Measurements from ENCODE around the gene ADAM10. TPM values are rescaled to one million over a fixed set of nuclear protein-coding genes. Genes with fewer than 3 reads are reported as not detected.
A peak's percentile ranks its signal among the peaks of the same experiment; 100 is the strongest.

Gene ADAM10
- total and polyA plus RNA-seq, 2 experiments from 2014 or later: 110 to 163 TPM

GRCh38 chr15:58785355-58785754 is 35.8 kb upstream of the ADAM10 start:
- Histone ChIP-seq H3K27me3 (no peaks in the 10 kb centered on the region), H3K27ac (no peak overlapping the region), H3K9me3 (ENCODE audit: low read depth) (no peaks in the 10 kb centered on the region), H3K4me3 (no peak overlapping the region), H3K4me1 (ENCODE audit: low read depth) (no peaks in the 10 kb centered on the region), H3K36me3 (peaks cover 6% of the 10 kb centered on the region)
- DNase-seq (ENCODE audit: low read depth in 1 of 2, low spot score in 1 of 2): no peak
- no peak for TF ChIP-seq CTCF (IDR thresholded peaks at IDR 0.05; ENCODE audit: low read depth, low read length)

GRCh38 chr15:58779554-58779953 is 30.0 kb upstream of the ADAM10 start:
- Histone ChIP-seq H3K36me3 (no peaks in the 10 kb centered on the region), H3K27me3 (no peaks in the 10 kb centered on the region), H3K9me3 (ENCODE audit: low read depth) (no peaks in the 10 kb centered on the region), H3K4me3 (no peak overlapping the region), H3K4me1 (ENCODE audit: low read depth) (no peaks in the 10 kb centered on the region), H3K27ac (no peak overlapping the region)
- peak in 1 of 2 donors; percentile 58 for DNase-seq (ENCODE audit: low read depth in 1 of 2, low spot score in 1 of 2)
- no peak for TF ChIP-seq CTCF (IDR thresholded peaks at IDR 0.05; ENCODE audit: low read depth, low read length)

GRCh38 chr15:58777107-58777506 is 27.6 kb upstream of the ADAM10 start:
- H3K9me3 ChIP-seq (ENCODE audit: low read depth): no peaks in the 10 kb centered on the region
- no peaks in the 10 kb centered on the region for H3K27me3 ChIP-seq
- H3K36me3 ChIP-seq: no peaks in the 10 kb centered on the region
- H3K4me3 ChIP-seq: no peak overlapping the region
- no peak for DNase-seq (ENCODE audit: low read depth in 1 of 2, low spot score in 1 of 2)
- H3K4me1 ChIP-seq (ENCODE audit: low read depth): peaks cover 16% of the 10 kb centered on the region
- no peak overlapping the region for H3K27ac ChIP-seq
- TF ChIP-seq CTCF (IDR thresholded peaks at IDR 0.05; ENCODE audit: low read depth, low read length): no peak

- Histone ChIP-seq H3K9me3 (ENCODE audit: low read depth) (no peaks in the 10 kb centered on the region), H3K36me3 (no peaks in the 10 kb centered on the region), H3K4me3 (no peak overlapping the region), H3K27ac (no peak overlapping the region), H3K27me3 (no peaks in the 10 kb centered on the region), H3K4me1 (ENCODE audit: low read depth) (peaks cover 16% of the 10 kb centered on the region)
- no peak for DNase-seq (ENCODE audit: low read depth in 1 of 2, low spot score in 1 of 2)
- no peak for TF ChIP-seq CTCF (IDR thresholded peaks at IDR 0.05; ENCODE audit: low read depth, low read length)
These were observed 25.9 kb upstream of the ADAM10 start for GRCh38 chr15:58775402-58775801.

DNA sequence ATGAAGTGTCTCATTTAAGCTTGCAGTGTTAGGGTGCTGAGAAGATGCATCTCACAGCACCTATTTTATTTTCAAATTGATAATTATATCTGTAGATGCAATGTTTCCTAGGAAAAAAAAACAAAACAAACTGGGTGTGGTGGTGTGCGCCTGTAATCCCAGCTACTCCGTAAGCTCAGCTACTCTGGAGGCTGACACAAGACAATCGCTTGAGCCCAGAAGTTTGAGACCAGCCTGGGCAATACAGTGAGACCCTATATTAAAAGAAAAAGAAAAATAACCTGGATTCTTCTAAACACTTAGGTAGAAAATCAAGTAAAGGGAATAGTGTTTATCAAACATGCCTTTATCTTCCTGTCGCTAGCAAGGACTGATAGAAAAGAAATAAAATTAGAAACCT is 23.5 kb upstream of the ADAM10 start:
- Histone ChIP-seq H3K36me3 (no peaks in the 10 kb centered on the region), H3K27ac (peak overlapping the region; percentile 88), H3K4me3 (peak overlapping the region; percentile 80), H3K27me3 (no peaks in the 10 kb centered on the region), H3K9me3 (ENCODE audit: low read depth) (no peaks in the 10 kb centered on the region), H3K4me1 (ENCODE audit: low read depth) (peaks cover 22% of the 10 kb centered on the region)
- DNase-seq (ENCODE audit: low read depth in 1 of 2, low spot score in 1 of 2): no peak
- no peak for TF ChIP-seq CTCF (IDR thresholded peaks at IDR 0.05; ENCODE audit: low read depth, low read length)

Data from cardiac muscle cell (in vitro differentiated cells and primary cell).